PC-9 (cell line): ENCODE measurements around the gene LRWD1.

ENCODE experiments used
- EZH2 ChIP-seq: fragments of 200-600 bp; sonication (generic); IDR thresholded peaks from 2 replicates; pipeline ENCODE4 v1.8.0; 2017; ENCODE audit warnings: antibody characterized with exemption, low read depth
- TF ChIP-seq, protein P1 (sequence below): fragments of 200-600 bp; sonication (generic); conservative IDR thresholded peaks from 2 replicates; pipeline ENCODE4 v1.6.1; 2017; ENCODE audit warnings: mixed run types, antibody characterized with exemption, mild to moderate bottlenecking, moderate library complexity

DNA sequence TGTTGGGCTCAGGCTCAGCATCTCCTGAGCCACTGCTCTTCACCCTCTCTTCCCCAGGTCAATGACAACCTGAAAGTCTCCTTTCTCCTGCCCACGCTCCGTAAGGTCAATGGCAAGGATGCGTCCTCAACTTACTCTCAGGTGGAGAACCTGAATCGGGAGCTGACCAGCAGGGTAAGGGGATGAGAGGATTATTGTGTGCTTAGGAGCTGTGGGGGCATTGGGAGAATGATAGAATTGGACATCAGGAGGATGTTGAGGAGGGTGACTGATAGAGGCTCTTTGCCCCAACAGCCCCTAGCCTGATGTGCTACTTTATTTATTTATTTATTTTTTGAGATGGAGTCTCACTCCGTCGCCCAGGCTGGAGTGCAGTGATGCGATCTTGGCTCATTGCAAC lies 1.3 kb downstream of the LRWD1 start:
- no peak for TF ChIP-seq EZH2
- TF ChIP-seq, protein P1, sequence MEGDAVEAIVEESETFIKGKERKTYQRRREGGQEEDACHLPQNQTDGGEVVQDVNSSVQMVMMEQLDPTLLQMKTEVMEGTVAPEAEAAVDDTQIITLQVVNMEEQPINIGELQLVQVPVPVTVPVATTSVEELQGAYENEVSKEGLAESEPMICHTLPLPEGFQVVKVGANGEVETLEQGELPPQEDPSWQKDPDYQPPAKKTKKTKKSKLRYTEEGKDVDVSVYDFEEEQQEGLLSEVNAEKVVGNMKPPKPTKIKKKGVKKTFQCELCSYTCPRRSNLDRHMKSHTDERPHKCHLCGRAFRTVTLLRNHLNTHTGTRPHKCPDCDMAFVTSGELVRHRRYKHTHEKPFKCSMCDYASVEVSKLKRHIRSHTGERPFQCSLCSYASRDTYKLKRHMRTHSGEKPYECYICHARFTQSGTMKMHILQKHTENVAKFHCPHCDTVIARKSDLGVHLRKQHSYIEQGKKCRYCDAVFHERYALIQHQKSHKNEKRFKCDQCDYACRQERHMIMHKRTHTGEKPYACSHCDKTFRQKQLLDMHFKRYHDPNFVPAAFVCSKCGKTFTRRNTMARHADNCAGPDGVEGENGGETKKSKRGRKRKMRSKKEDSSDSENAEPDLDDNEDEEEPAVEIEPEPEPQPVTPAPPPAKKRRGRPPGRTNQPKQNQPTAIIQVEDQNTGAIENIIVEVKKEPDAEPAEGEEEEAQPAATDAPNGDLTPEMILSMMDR, result no peak
